Measurements from ENCODE around the gene HDAC7.
A peak's percentile ranks its signal among the peaks of the same experiment; 100 is the strongest.

Gene HDAC7

GRCh38 chr12:47768323-47768811, 51.3 kb downstream of the HDAC7 start:
- no peak for DNase-seq (ENCODE audit: low spot score)
- in situ Hi-C loops (cut with MboI; ENCODE audit: low pct_unique_long_range_greater_than_20kb, low sequenced_read_pairs, unreplicated experiment) = no loop called here

GRCh38 chr12:47767216-47767724, 52.4 kb downstream of the HDAC7 start:
- in situ Hi-C loops (cut with MboI; ENCODE audit: low pct_unique_long_range_greater_than_20kb, low sequenced_read_pairs, unreplicated experiment) = no loop called here
- peak; percentile 73 for TF ChIP-seq CTCF (IDR thresholded peaks at IDR 0.05; ENCODE audit: extremely low read depth, insufficient read depth, missing control alignments)
- DNase-seq (ENCODE audit: low spot score) = peak; percentile 76

More at GRCh38 chr12:47768323-47768811, 51.3 kb downstream of the HDAC7 start:
- no peak for TF ChIP-seq CTCF (IDR thresholded peaks at IDR 0.05; ENCODE audit: extremely low read depth, insufficient read depth, missing control alignments)

- no peak for DNase-seq (ENCODE audit: low spot score)
- TF ChIP-seq CTCF (IDR thresholded peaks at IDR 0.05; ENCODE audit: extremely low read depth, insufficient read depth, missing control alignments) = no peak
- in situ Hi-C loops (cut with MboI; ENCODE audit: low pct_unique_long_range_greater_than_20kb, low sequenced_read_pairs, unreplicated experiment) = no loop called here
Observed at GRCh38 chr12:47766502-47767215, 53.0 kb downstream of the HDAC7 start.

DNA sequence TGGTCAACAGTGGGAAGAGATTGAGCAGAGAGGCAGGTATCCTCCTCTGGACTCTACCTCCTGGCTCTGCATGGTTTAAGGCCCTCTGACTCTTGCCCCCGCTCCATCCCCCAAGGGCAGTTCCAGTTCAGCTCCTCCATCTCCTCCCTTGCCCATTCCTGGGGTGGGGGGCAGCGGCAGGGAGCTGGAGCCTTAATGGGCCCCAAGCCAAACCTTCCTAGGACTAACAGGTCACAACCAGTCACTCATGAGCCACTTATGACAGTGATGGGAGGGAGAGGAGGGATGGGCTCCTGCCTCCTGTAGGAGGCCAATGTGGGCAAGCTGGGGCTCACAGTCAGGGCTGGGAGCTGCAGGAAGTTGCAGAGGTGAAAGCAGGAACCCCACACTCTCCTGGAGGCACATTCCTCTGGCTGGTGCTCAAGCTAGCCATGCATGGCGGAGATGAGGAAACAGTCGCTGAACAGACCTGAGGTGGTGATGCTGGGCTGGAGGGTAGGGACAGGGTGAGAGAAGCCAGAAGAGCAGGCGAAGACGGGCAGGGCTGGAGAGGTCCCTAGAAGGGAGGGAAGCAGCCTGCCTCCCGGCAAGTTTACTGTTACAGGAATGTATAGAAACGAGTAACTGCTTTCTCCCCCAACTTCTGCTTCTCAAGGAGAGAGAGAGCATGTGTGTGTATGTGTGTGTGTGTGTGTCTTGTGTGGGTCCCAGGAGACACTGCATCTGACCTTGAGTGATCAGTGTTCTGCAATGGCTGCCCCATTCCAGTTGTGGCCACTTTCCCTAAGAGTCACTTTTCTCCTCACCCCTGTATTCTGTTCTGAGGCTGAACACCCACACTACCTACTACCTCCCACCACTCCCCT, 56.0 kb downstream of the HDAC7 start:
- DNase-seq (ENCODE audit: low spot score) = no peak
- in situ Hi-C loops (cut with MboI; ENCODE audit: low pct_unique_long_range_greater_than_20kb, low sequenced_read_pairs, unreplicated experiment) = no loop called here
- TF ChIP-seq CTCF (IDR thresholded peaks at IDR 0.05; ENCODE audit: extremely low read depth, insufficient read depth, missing control alignments) = no peak

DNA sequence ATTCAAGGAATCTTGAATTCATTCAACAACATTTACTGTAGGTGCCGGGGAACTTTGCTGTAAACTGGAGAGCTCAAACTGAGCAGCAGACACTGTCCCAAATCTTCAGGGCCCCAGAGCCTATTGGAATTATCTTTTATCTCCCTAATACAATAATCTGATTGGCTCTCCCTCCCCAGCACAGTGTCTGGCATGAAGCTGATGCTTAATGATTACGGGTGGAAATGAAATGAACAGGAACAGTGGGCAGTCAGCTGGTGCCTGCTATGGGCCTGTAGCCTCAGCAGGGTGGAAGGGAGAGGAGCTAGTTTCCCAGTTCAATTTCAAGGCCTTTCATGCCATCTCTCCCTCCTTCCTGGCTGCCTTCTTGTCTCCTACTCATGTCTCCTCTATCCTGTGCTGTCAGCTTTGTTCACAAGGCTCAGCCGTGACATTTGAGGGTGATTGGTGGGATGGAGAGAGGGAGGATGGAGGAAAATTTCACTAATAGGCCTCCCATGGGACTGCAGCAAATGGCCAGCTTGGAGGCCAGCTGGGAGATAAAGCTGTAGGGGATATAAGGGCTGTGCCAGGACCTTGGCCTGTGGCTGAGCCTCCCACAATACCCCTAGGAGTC, 56.7 kb downstream of the HDAC7 start:
- no peak for DNase-seq (ENCODE audit: low spot score)
- TF ChIP-seq CTCF (IDR thresholded peaks at IDR 0.05; ENCODE audit: extremely low read depth, insufficient read depth, missing control alignments) = no peak
- in situ Hi-C loops (cut with MboI; ENCODE audit: low pct_unique_long_range_greater_than_20kb, low sequenced_read_pairs, unreplicated experiment) = no loop called here
